Kidney (tissue), 14 donors: ENCODE data around the gene YBEY. TPM values are rescaled to one million over a fixed set of nuclear protein-coding genes. Genes with fewer than 3 reads are reported as not detected.

Source experiments
- DNase-seq, 5 donors: peaks; one replicate each; pipeline ENCODE4 v3.0.0-alpha.2; 2013 to 2020
- FAIRE-seq: peaks from 2 replicates; lab custom pipeline; 2012; peaks lifted over from hg19 to GRCh38; lab: Jason Lieb, UNC
- H3K27ac ChIP-seq, 2 donors: one replicate each; pipeline ENCODE4 v1.7.0; 2013; ENCODE audit warnings: low read depth in 2 of 2, low read length in 2 of 2, inconsistent platforms in 1 of 2
- H3K27me3 ChIP-seq: one replicate; pipeline ENCODE4 v1.7.1; 2013; ENCODE audit warnings: low read length, inconsistent platforms; ENCODE audit not compliant: control insufficient read depth, insufficient read depth
- H3K36me3 ChIP-seq, 3 donors: one replicate each; pipeline versions ENCODE4 v1.7.0 to v1.7.1; 2013; ENCODE audit warnings: low read length in 3 of 3, control low read depth in 1 of 3, inconsistent platforms in 1 of 3; ENCODE audit not compliant: insufficient read depth in 3 of 3, control insufficient read depth in 2 of 3
- H3K4me1 ChIP-seq, 3 donors: one replicate each; pipeline versions ENCODE4 v1.7.0 to v1.7.1; 2013; ENCODE audit warnings: low read length in 3 of 3, inconsistent platforms in 1 of 3, low read depth in 1 of 3; ENCODE audit not compliant: control insufficient read depth in 2 of 3, insufficient read depth in 2 of 3
- H3K4me3 ChIP-seq, 3 donors: one replicate each; pipeline versions ENCODE4 v1.7.0 to v1.8.1; 2013; ENCODE audit warnings: low read length in 3 of 3, control low read depth in 1 of 3, inconsistent platforms in 1 of 3
- H3K9ac ChIP-seq, 3 donors: one replicate each; pipeline versions ENCODE4 v1.7.0 to v1.7.1; 2013; ENCODE audit warnings: low read length in 3 of 3, control low read depth in 1 of 3, inconsistent platforms in 1 of 3
- H3K9me3 ChIP-seq, 3 donors: one replicate each; pipeline versions ENCODE4 v1.7.0 to v1.7.1; 2013; ENCODE audit warnings: low read length in 3 of 3, control low read depth in 1 of 3, inconsistent platforms in 1 of 3; ENCODE audit not compliant: control insufficient read depth in 2 of 3, insufficient read depth in 1 of 3
- intact Hi-C: fragments of 100-400 bp; cut with DNase I; formaldehyde crosslinking; loops from one replicate; pipeline ENCODE4 v1.11.1; 2022
- polyA plus RNA-seq: library from polyadenylated mRNA; stranded (reverse); fragments of 350-450 nt; fragmentation: Illumina TruSeq; extraction: RNeasy Lipid Tissue Mini Kit (QIAGEN cat#74804); gene quantifications from one replicate; pipeline ENCODE4 v1.2.3, GENCODE V29; 2014; ENCODE audit warnings: low read depth, low replicate concordance; ENCODE audit not compliant: insufficient read depth
- total RNA-seq: library from RNA; stranded (reverse); fragmentation: NEBNext Ultra II Directional; extraction: Animal tissue kit (Norgen Biotek cat#: 25700); gene quantifications from one replicate; pipeline ENCODE4 v1.2.1, GENCODE V29; 2021
- TF ChIP-seq, protein P1 (sequence below): IDR thresholded peaks from 3 replicates; pipeline ENCODE4 v1.5.1; 2012; ENCODE audit warnings: mild to moderate bottlenecking, moderate library complexity, borderline replicate concordance; ENCODE audit not compliant: insufficient read depth; ENCODE audit errors: extremely low read depth
- donor health status: control.
- donor health status: control.
- donor health status: control.
- donor health status: control.
- donor health status: control.
- donor health status: DM: yes; HTN: yes; CAD: no.
- donor health status: Normal renal cell carcinoma (clear cell type).

The YBEY gene
- total and polyA plus RNA-seq, 2 donors from 2014 or later, result 17.5 to 29.6 TPM

DNA sequence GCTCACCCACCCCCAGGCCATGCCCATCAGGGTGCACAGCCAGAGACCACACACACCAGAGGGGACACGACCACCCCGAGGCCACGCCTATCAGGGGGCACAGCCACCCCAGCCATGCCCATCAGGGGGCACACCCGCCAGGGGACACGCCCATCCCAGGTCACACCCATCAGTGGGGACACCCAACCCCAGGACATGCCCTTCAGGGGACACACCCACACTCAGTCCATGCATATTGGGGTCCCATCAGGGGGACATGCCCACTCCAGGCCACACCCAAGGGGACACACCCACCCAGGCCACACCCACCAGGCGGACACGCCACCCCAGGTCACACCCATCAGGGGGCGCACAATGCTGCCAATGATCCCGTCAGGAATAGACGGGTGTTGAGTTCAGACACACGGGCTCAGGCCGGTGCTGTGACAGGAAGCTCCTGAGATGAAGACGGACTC lies 21.4 kb upstream of the YBEY start:
- DNase-seq, result no peak
- Histone ChIP-seq H3K27me3 (no peaks in the 10 kb centered on the region), H3K4me3 (no peak overlapping the region), H3K4me1 (no peaks in the 10 kb centered on the region), H3K27ac (no peak overlapping the region), H3K9me3 (no peaks in the 10 kb centered on the region), H3K36me3 (peaks cover 4 to 40% (median 36%) of the 10 kb centered on the region in 3 donors), H3K9ac (no peak overlapping the region)
- FAIRE-seq, result no peak
- intact Hi-C loops, result no loop called here
- TF ChIP-seq, protein P1, sequence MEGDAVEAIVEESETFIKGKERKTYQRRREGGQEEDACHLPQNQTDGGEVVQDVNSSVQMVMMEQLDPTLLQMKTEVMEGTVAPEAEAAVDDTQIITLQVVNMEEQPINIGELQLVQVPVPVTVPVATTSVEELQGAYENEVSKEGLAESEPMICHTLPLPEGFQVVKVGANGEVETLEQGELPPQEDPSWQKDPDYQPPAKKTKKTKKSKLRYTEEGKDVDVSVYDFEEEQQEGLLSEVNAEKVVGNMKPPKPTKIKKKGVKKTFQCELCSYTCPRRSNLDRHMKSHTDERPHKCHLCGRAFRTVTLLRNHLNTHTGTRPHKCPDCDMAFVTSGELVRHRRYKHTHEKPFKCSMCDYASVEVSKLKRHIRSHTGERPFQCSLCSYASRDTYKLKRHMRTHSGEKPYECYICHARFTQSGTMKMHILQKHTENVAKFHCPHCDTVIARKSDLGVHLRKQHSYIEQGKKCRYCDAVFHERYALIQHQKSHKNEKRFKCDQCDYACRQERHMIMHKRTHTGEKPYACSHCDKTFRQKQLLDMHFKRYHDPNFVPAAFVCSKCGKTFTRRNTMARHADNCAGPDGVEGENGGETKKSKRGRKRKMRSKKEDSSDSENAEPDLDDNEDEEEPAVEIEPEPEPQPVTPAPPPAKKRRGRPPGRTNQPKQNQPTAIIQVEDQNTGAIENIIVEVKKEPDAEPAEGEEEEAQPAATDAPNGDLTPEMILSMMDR, result no peak

DNA sequence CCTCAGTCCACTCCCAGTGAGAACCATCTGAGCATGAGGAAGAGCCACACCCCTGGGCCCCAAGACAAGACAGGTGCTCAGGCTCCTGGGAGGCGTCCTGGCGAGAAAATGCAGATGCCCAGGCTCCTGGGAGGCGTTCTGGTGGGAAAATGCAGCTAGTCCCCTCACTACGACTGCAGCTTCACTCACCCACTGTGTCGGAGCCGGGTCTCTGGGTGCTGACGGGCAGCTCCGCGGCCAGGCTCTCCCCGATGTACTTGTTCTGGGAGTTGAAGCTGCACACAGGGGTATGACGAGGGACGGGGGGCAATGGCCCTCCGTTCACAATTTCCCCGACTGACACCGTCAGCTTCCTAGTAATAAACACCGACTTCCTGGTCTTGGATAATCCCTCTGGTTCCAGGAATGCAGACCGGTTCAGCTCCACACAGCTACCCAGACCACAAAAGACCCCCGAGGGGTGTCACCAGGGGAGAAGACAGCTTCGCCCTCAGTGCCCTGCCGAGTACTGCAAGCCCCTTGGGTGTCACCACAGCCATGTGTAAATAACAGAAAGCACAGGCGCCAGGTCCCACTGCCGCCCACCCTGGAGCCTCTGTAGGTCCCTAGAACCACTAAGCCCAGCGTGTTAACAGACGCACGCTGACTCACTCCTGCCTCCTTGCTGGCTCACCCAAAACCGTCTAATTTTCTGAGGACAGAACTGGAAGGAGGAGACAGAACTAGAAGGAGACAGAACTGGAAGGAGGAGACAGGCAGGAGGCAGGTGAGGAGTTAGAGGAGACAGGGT lies 20.2 kb upstream of the YBEY start:
- H3K27ac ChIP-seq, result no peak overlapping the region
- FAIRE-seq (no peak), DNase-seq (no peak)
- intact Hi-C loops, result no loop called here
- H3K36me3 ChIP-seq, result peaks cover 4 to 40% (median 35%) of the 10 kb centered on the region in 3 donors
- no peak overlapping the region for H3K9ac ChIP-seq
- no peaks in the 10 kb centered on the region for H3K27me3 ChIP-seq
- no peak overlapping the region for H3K4me3 ChIP-seq
- H3K4me1 ChIP-seq, result no peaks in the 10 kb centered on the region
- TF ChIP-seq, protein P1, result no peak
- H3K9me3 ChIP-seq, result no peaks in the 10 kb centered on the region

DNA sequence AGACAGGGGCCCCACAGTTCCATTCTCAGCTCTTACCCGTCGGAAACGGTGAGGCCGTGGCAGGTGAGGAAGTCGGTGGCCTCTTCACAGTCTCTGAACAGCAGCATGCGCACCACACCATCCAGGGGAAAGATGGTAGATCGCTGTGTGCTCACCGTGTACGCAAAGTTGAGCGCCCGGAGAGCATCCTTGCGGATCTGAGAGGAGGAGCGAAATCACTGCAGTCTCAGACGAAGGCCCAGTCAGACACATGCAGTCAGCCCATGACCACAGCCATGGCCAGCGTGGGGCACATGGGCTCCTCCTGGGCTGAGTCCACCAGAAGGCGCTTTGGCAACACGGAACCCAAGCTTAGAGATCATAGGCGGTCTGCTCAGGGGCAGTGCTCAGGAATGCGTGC lies 19.2 kb upstream of the YBEY start:
- intact Hi-C loops, result no loop called here
- Histone ChIP-seq H3K4me3 (no peak overlapping the region), H3K9me3 (no peaks in the 10 kb centered on the region), H3K4me1 (no peaks in the 10 kb centered on the region), H3K27ac (no peak overlapping the region), H3K9ac (no peak overlapping the region), H3K27me3 (no peaks in the 10 kb centered on the region), H3K36me3 (peaks cover 4 to 36% (median 35%) of the 10 kb centered on the region in 3 donors)
- FAIRE-seq (no peak), DNase-seq (no peak)
- TF ChIP-seq, protein P1, result no peak
